Fibroblast of lung (primary cell): Measurements from ENCODE around the gene BBC3.

ENCODE experiments used
- CTCF ChIP-seq, 2 donors: IDR thresholded peaks in 1 of 2; conservative IDR thresholded peaks in 1 of 2; 1 replicate in 1 of 2; 2 replicates in 1 of 2; pipeline ENCODE4 v1.5.1; 2011 to 2012; ENCODE audit warnings: low read length in 2 of 2, control low read depth in 1 of 2, inconsistent platforms in 1 of 2, low read depth in 1 of 2, mild to moderate bottlenecking in 1 of 2
- EZH2 ChIP-seq: IDR thresholded peaks from 2 replicates; pipeline ENCODE4 v1.5.1; 2012; ENCODE audit warnings: low read length, control low read depth, mild to moderate bottlenecking; ENCODE audit errors: missing control alignments

- TF ChIP-seq CTCF (conservative IDR thresholded peaks at IDR 0.05 in 1 of 2, IDR thresholded peaks at IDR 0.05 in 1 of 2; ENCODE audit: low read depth in 1 of 2, low read length in 2 of 2) (no peak), EZH2 (no peak)
Observed at GRCh38 chr19:47267350-47267759, 36.4 kb upstream of the BBC3 start.
